Erythroblast (primary cell): ENCODE results near the gene APBB3.

ENCODE experiments used
- GATA1 ChIP-seq: IDR thresholded peaks from 2 replicates; pipeline ENCODE4 v1.6.1; 2011; ENCODE audit warnings: low read depth, mild to moderate bottlenecking, control low read depth, low read length, moderate library complexity
- POLR2A ChIP-seq: IDR thresholded peaks from 2 replicates; pipeline ENCODE4 v1.6.1; 2011; ENCODE audit warnings: mild to moderate bottlenecking, low read length

GRCh38 chr5:140565780-140566095, 1.3 kb upstream of the APBB3 start:
- TF ChIP-seq POLR2A (no peak), GATA1 (no peak)
